Rectal smooth muscle tissue (tissue), 1 donor: ENCODE measurements around the gene CHM.
"Not testable (repeated sequence)": the region's sequence is repeated elsewhere in the genome, so short reads cannot be mapped to it uniquely, and the experiment has no call there.

Experiments used
- H3K27ac ChIP-seq: one replicate; pipeline ENCODE4 v1.7.0; 2013; ENCODE audit warnings: low read depth, low read length, inconsistent platforms
- H3K27me3 ChIP-seq: one replicate; pipeline ENCODE4 v1.7.0; 2013; ENCODE audit warnings: low read length; ENCODE audit not compliant: control insufficient read depth, insufficient read depth
- H3K36me3 ChIP-seq: one replicate; pipeline ENCODE4 v1.7.0; 2013; ENCODE audit warnings: low read length; ENCODE audit not compliant: control insufficient read depth, insufficient read depth
- H3K4me1 ChIP-seq: one replicate; pipeline ENCODE4 v1.7.0; 2013; ENCODE audit warnings: low read length; ENCODE audit not compliant: control insufficient read depth, insufficient read depth
- H3K4me3 ChIP-seq: one replicate; pipeline ENCODE4 v1.7.0; 2013; ENCODE audit warnings: low read length
- H3K9ac ChIP-seq: one replicate; pipeline ENCODE4 v1.7.0; 2013; ENCODE audit warnings: low read length

Gene CHM

GRCh38 chrX:86016139-86016538 is 31.2 kb downstream of the CHM start:
- Histone ChIP-seq H3K27me3 (no peaks in the 10 kb centered on the region), H3K27ac (no peak overlapping the region), H3K9ac (no peak overlapping the region), H3K4me3 (no peak overlapping the region), H3K36me3 (no peaks in the 10 kb centered on the region), H3K4me1 (no peaks in the 10 kb centered on the region)

DNA sequence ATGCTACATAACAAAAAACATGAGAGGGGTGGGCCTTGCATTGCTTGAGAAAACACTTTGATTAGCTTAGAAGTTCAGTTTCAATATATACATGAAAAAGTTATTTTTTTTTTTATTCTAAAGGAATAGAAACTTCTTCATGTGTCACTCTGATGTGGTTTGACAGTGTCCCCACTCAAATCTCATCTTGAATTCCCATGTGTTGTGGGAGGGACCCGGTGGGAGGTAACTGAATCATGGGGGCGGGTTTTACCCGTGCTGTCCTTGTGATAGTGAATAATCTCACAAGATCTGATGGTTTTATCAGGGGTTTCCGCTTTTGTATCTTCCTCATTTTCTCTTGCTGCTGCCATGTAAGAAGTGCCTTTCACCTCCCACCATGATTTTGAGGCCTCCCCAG is 32.4 kb downstream of the CHM start:
- not testable (repeated sequence) for H3K27ac ChIP-seq, H3K4me1 ChIP-seq, H3K4me3 ChIP-seq, H3K27me3 ChIP-seq, H3K36me3 ChIP-seq, H3K9ac ChIP-seq

DNA sequence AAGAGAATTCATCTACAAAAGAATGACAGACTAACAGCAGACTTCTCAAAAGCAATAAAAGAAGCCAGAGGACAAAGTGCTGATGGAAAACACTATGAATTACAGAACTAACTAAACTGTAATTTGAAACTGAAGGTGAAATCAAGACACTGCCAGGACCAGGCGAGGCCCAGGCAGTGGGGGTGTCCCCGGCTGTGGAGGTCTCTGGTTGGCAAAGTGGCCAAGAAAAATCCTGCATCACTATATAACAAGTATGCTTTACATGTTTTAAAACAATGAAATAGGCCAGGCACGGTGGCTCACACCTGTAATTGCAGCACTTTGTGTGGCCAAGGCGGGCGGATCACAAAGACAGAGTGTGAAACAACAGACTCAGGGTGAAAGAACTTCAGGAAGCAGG is 32.9 kb downstream of the CHM start:
- Histone ChIP-seq H3K27me3 (no peaks in the 10 kb centered on the region), H3K36me3 (no peaks in the 10 kb centered on the region), H3K9ac (no peak overlapping the region), H3K4me3 (no peak overlapping the region), H3K4me1 (no peaks in the 10 kb centered on the region), H3K27ac (no peak overlapping the region)

DNA sequence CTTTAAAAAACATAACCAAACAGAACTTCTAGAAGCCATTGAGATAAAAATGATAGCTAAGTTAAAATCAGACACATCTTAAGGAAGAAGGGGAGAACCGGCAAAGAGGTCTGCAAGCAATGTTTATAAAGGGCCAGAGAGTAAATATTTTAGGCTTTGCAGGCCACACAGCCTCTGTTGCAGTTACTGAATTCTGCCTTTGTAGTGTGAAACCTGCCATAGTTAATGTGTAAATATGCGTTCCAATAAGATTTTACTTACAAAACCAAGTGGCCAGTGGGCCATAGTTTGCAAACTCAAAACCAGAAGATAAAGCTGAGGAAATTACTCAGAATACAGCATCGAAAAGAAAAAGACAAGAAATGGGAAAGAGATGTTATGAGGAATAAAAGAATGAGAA is 33.6 kb downstream of the CHM start:
- H3K27me3 ChIP-seq = no peaks in the 10 kb centered on the region
- H3K4me1 ChIP-seq = no peaks in the 10 kb centered on the region
- no peak overlapping the region for H3K9ac ChIP-seq
- H3K36me3 ChIP-seq = no peaks in the 10 kb centered on the region
- no peak overlapping the region for H3K4me3 ChIP-seq
- H3K27ac ChIP-seq = no peak overlapping the region

- Histone ChIP-seq H3K4me3 (no peak overlapping the region), H3K36me3 (no peaks in the 10 kb centered on the region), H3K27me3 (no peaks in the 10 kb centered on the region), H3K4me1 (no peaks in the 10 kb centered on the region), H3K9ac (no peak overlapping the region), H3K27ac (no peak overlapping the region)
Observed at GRCh38 chrX:86012188-86012587, 35.2 kb downstream of the CHM start.

DNA sequence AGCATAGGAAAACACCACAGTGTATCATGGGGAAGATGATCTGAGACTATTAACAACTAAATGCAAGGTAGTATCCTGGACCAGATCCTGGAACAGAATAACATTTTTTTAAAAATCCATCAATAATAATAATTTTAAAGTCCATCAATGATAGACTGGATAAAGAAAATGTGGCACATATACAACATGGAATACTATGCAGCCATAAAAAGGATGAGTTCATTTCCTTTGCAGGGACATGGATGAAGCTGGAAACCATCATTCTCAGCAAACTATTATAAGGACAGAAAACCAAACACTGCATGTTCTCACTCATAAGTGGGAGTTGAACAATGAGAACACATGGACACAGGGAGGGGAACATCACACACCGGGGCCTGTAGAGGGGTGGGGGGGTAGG is 37.6 kb downstream of the CHM start:
- H3K4me1 ChIP-seq, H3K27me3 ChIP-seq: not testable (repeated sequence)

GRCh38 chrX:86007891-86008290 is 39.5 kb downstream of the CHM start:
- not testable (repeated sequence) for H3K27ac ChIP-seq, H3K27me3 ChIP-seq, H3K4me1 ChIP-seq, H3K9ac ChIP-seq, H3K36me3 ChIP-seq, H3K4me3 ChIP-seq

More for the DNA sequence above, 37.6 kb downstream of the CHM start:
- H3K27ac ChIP-seq, H3K36me3 ChIP-seq, H3K4me3 ChIP-seq, H3K9ac ChIP-seq: not testable (repeated sequence)

DNA sequence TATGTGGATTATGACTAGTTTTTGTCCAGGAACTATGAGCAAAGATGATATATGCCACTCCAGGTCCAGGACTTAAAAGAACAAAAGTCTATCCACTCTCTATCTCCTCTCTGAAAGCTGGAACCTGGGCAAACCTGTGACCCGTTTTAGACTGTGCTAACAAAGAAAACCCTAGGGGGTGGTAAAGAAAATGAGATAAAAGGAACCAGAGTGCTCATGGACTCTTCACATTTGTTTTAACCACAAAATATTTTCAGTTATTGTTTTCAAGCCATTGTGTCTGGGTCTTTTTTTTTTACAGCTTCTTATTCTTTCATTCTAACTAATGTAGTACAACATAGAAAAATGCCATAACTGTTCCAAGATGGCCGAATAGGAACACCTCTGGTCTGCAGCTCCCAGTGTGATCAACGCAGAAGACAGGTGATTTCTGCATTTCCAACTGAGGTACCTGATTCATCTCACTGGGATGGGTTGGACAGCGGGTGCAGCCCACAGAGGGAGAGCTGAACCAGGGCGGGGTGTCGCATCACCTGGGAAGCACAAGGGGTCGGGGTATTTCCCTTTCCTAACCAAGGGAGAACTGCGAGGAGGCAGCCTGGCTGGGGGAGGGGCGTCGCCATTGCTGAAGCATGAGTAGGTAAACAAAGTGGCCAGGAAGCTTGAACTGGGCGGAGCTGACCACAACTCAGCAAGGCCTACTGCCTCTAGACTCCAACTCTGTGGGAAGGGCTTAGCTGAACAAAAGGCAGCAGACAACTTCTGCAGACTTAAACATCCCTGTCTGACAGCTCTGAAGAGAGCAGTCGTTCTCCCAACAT is 45.1 kb downstream of the CHM start:
- H3K9ac ChIP-seq = no peak overlapping the region
- no peaks in the 10 kb centered on the region for H3K36me3 ChIP-seq
- no peak overlapping the region for H3K27ac ChIP-seq
- no peak overlapping the region for H3K4me3 ChIP-seq
- H3K27me3 ChIP-seq = no peaks in the 10 kb centered on the region
- no peaks in the 10 kb centered on the region for H3K4me1 ChIP-seq

DNA sequence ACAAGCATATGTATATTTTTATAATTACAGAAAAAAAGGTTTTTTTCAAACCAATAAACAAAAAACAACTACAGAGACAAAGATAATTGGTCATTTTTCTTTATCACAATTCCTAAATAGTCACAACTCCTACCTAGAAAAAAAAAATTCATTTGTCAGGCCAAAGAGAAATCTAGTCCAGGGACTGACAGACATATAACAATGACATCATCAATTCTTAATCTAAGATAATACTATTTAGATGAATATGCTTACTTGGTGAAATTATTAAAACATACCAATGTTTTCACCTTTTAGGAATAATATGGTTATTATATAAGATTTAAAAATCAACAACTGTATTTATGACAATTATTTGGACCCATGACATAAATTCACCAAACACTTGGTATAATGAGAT is 48.4 kb downstream of the CHM start:
- H3K27ac ChIP-seq = no peak overlapping the region
- no peak overlapping the region for H3K4me3 ChIP-seq
- H3K36me3 ChIP-seq = no peaks in the 10 kb centered on the region
- H3K27me3 ChIP-seq = no peaks in the 10 kb centered on the region
- H3K4me1 ChIP-seq = no peaks in the 10 kb centered on the region
- no peak overlapping the region for H3K9ac ChIP-seq

DNA sequence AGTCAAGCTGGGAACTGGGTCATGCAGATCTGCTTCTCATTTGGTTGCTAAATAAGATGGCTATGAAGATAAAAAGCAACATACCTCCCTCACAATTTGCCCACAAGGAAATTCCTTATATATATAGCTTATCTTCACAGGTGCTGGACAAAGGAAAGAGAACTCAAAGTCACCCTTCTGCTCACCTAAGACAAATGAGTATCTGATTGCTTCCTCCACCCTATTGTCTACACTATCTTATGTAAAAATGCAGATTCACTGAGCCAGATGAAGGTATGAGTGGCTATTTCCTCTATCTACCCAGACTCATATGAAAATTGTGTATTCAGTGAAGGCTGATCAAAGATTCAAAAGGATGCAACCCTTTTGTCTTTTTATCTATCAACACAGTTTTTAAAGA is 50.8 kb downstream of the CHM start:
- Histone ChIP-seq H3K27me3 (no peaks in the 10 kb centered on the region), H3K4me3 (no peak overlapping the region), H3K36me3 (no peaks in the 10 kb centered on the region), H3K4me1 (no peaks in the 10 kb centered on the region), H3K9ac (no peak overlapping the region), H3K27ac (no peak overlapping the region)

DNA sequence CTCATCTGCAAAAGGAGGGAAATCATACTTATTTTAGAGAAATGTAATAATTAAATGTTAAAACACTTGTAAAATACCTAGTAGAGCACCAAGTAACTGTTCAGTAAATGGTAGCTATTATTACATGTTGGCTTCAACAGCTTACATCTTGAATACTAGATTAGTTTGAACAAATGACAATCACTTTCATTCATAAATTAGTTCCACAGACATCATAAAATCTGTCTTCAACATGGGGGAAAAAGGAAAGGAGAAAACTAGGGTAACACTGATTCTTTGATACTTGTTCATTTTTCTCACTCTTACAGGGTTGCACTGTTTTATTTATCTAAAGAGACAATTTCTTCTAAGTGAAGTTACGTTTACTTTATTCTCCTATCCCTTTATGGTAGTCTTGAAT is 51.7 kb downstream of the CHM start:
- Histone ChIP-seq H3K36me3 (no peaks in the 10 kb centered on the region), H3K4me3 (no peak overlapping the region), H3K27ac (no peak overlapping the region), H3K4me1 (no peaks in the 10 kb centered on the region), H3K9ac (no peak overlapping the region), H3K27me3 (no peaks in the 10 kb centered on the region)

- Histone ChIP-seq H3K36me3 (no peaks in the 10 kb centered on the region), H3K27ac (no peak overlapping the region), H3K9ac (no peak overlapping the region), H3K4me1 (no peaks in the 10 kb centered on the region), H3K27me3 (no peaks in the 10 kb centered on the region), H3K4me3 (no peak overlapping the region)
Observed at GRCh38 chrX:85994797-85995196, 52.6 kb downstream of the CHM start.

DNA sequence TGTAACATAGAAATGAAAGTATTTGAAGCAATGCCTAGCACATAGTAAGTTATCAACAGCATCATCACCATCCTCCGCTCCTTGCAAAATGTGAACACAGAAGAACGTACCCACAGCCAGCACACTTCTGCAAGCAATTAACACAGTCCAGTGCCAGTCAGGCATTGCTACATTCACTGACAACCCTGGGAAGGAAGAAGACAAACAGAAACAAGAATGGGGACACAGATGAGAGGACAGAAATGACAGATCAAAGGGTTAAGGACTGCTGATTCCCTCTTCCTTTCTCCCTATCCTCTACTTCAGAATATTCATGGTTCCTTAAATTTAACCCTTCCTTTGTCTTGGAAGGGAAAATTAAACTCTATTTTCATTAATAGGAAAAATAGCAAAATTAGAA is 53.1 kb downstream of the CHM start:
- H3K27me3 ChIP-seq = no peaks in the 10 kb centered on the region
- H3K9ac ChIP-seq = no peak overlapping the region
- H3K4me1 ChIP-seq = no peaks in the 10 kb centered on the region
- H3K27ac ChIP-seq = no peak overlapping the region
- no peak overlapping the region for H3K4me3 ChIP-seq
- no peaks in the 10 kb centered on the region for H3K36me3 ChIP-seq
